BJ (cell line): ENCODE measurements around the gene ADCY2. TPM values are rescaled to one million over a fixed set of nuclear protein-coding genes. Genes with fewer than 3 reads are reported as not detected.

Experiments
- CTCF ChIA-PET: fragments of 350-600 bp; formaldehyde crosslinking; extraction: SDS; loops from one replicate; lab custom pipeline; 2021; ENCODE audit warnings: antibody characterized with exemption, inconsistent platforms; lab: Yijun Ruan, JAX
- POLR2A ChIA-PET: fragments of 300-600 bp; sonication (Branson Sonifier 250); formaldehyde crosslinking; extraction: SDS; loops from one replicate; lab custom pipeline; 2021; ENCODE audit warnings: antibody characterized with exemption; lab: Charles Lee
- DNase-seq: peaks from one replicate; pipeline ENCODE4 v3.0.0-alpha.2; 2011; ENCODE audit warnings: low read depth
- H3K27me3 ChIP-seq: 2 replicates; pipeline ENCODE4 v1.6.0; 2011; ENCODE audit warnings: low read length; ENCODE audit not compliant: control insufficient read depth, insufficient read depth
- H3K36me3 ChIP-seq: 2 replicates; pipeline ENCODE4 v1.5.1; 2011; ENCODE audit warnings: low read length; ENCODE audit not compliant: control insufficient read depth, insufficient read depth
- H3K4me3 ChIP-seq: 2 replicates; pipeline ENCODE4 v1.5.1; 2011; ENCODE audit warnings: low read depth, mild to moderate bottlenecking, control low read depth, low read length
- CTCF ChIP-seq: IDR thresholded peaks from 2 replicates; pipeline ENCODE4 v1.5.1; 2011; ENCODE audit warnings: low read depth, mild to moderate bottlenecking, control low read depth, inconsistent platforms, low read length, moderate library complexity; ENCODE audit not compliant: insufficient read depth
- polyA minus RNA-seq: library from RNA; depleted of rRNA, polyadenylated mRNA; stranded (reverse); fragments of >200 nt; gene quantifications from 2 replicates; pipeline ENCODE4 v1.2.3, GENCODE V29; 2011; rRNA and poly(A)+ RNA removed
- polyA plus RNA-seq: library from polyadenylated mRNA; depleted of rRNA; stranded (reverse); fragments of >200 nt; gene quantifications from 2 replicates; pipeline ENCODE4 v1.2.3, GENCODE V29; 2011; rRNA removed

ADCY2 gene
- polyA plus RNA-seq (not detected in 2 replicates), polyA minus RNA-seq (0.66 TPM in 1 of 2 replicates, not detected in the other)

DNA sequence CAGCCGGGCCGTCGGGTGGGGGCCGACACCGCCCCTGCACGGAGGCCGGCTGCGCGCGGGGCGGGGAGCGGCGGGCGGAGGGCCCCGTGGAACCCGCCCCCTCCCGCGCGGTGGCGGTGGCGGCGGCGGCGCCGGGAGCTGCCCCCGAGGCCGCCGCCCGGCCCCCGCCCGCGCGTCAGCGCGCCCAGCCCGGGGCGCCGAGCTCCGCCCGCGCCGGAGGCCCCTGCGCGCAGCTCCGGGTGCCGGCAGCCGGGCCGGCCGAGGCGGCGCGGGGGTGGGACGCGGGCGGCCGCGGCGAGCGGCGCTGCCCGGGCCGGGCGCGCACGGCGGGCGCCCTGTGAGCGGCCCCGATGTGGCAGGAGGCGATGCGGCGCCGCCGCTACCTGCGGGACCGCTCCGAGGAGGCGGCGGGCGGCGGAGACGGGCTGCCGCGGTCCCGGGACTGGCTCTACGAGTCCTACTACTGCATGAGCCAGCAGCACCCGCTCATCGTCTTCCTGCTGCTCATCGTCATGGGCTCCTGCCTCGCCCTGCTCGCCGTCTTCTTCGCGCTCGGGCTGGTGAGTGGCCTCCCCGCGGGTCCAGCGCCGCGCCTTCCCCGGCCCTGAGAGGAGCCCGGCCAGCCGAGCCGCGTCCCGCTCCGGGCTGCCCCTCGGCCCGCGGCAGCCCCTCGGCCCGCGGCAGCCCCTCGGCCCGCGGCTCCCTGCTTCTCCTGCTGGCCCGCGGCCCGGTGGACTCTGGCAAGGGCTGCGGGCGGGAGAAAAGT, at the start of gene ADCY2:
TSS of gene ADCY2 (plus strand) at position 192 of the 766 bp plus-strand sequence. CDS start at position 351, 159 bp downstream.
- DNase-seq = no peak
- H3K27me3 ChIP-seq = peaks cover 15% of the 10 kb centered on the region
- POLR2A ChIA-PET = no interaction called here
- TF ChIP-seq CTCF = no peak
- no peaks in the 10 kb centered on the region for H3K36me3 ChIP-seq
- H3K4me3 ChIP-seq = no peak within 1 kb of the TSS
- CTCF ChIA-PET = interaction anchor here (2.7 kb wide), 1 partner anchor 135 kb away, joined by 10 read pairs; no protein-coding TSS in a partner anchor

DNA sequence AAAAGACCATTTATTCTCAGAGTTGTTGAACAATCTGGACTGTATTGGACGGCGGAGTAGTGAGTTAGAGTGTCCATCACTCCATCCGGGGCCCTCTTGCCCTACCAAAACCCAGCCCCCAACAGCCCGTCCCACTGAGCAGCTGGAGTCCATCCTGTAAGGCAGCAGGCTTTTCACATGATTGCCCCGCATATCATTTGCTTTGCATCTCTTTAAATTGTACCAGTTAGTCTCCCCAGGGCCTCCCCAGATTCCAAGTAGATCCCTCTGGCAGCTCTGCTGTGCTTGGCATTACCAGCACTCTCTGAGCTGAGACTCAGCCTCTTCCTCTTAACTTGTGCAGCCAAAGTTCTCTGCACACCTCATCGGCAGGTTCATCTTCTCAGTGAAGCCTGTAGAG, 48.6 kb upstream of the ADCY2 start:
- DNase-seq = no peak
- Histone ChIP-seq H3K4me3 (no peak overlapping the region), H3K36me3 (no peaks in the 10 kb centered on the region), H3K27me3 (no peaks in the 10 kb centered on the region)
- TF ChIP-seq CTCF = no peak
- ChIA-PET CTCF (interaction anchor here (1.3 kb wide), 1 partner anchor 11 kb away, joined by 3 read pairs; no protein-coding TSS in a partner anchor), POLR2A (no interaction called here)

- Histone ChIP-seq H3K36me3 (no peaks in the 10 kb centered on the region), H3K4me3 (no peak overlapping the region), H3K27me3 (no peaks in the 10 kb centered on the region)
- DNase-seq = no peak
- ChIA-PET POLR2A (no interaction called here), CTCF (interaction anchor here (1.3 kb wide), 1 partner anchor 12 kb away, joined by 3 read pairs; no protein-coding TSS in a partner anchor)
- no peak for TF ChIP-seq CTCF
Measured at GRCh38 chr5:7348168-7348854, 47.6 kb upstream of the ADCY2 start.

DNA sequence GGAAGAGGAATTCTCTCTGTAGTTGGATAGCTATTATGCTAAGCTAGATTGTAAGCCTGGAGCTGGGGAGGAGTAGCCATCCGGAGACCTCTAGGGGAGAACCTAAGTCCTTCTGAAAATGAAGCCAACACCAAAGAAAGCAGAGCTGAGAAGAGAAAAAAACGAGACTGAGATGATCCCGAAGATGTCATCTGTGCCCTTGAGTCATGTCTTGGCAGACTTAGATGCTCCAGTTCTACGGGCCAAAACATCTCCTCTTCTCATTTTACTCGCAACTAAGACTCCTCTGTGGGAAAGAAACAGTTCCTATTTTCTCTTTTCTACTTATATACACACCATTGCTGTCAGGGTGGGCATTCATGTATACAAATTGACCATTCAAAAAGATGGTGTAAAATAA, 34.3 kb upstream of the ADCY2 start:
- Histone ChIP-seq H3K4me3 (no peak overlapping the region), H3K27me3 (no peaks in the 10 kb centered on the region), H3K36me3 (no peaks in the 10 kb centered on the region)
- ChIA-PET CTCF (no interaction called here), POLR2A (no interaction called here)
- DNase-seq = no peak
- TF ChIP-seq CTCF = no peak

GRCh38 chr5:7363067-7363677, 32.8 kb upstream of the ADCY2 start:
- no peak for DNase-seq
- ChIA-PET POLR2A (no interaction called here), CTCF (interaction anchor here (1.2 kb wide), 1 partner anchor 14 kb away, joined by 3 read pairs; no protein-coding TSS in a partner anchor)
- TF ChIP-seq CTCF = no peak
- Histone ChIP-seq H3K4me3 (no peak overlapping the region), H3K27me3 (no peaks in the 10 kb centered on the region), H3K36me3 (no peaks in the 10 kb centered on the region)
